Uterus (tissue), 4 donors: ENCODE data around the gene CECR2. TPM values are rescaled to one million over a fixed set of nuclear protein-coding genes. Genes with fewer than 3 reads are reported as not detected.

Experiments
- DNase-seq, 2 donors: peaks; one replicate each; pipeline ENCODE4 v3.0.0-alpha.2; 2019 to 2020
- H3K27ac ChIP-seq, 2 donors: fragments of 200-600 bp; sonication (generic); 1 replicate in 1 of 2; 2 replicates in 1 of 2; pipeline ENCODE4 v1.5.1; 2016 to 2018
- H3K27me3 ChIP-seq, 2 donors: fragments of 200-600 bp; sonication (generic); one replicate each; pipeline ENCODE4 v1.5.1; 2018 to 2019; ENCODE audit warnings: control low read depth in 1 of 2
- H3K36me3 ChIP-seq, 2 donors: fragments of 200-600 bp; sonication (generic); one replicate each; pipeline ENCODE4 v1.5.1; 2019; ENCODE audit warnings: control low read depth in 1 of 2
- H3K4me1 ChIP-seq, 2 donors: fragments of 200-600 bp; sonication (generic); one replicate each; pipeline ENCODE4 v1.5.1; 2018 to 2019; ENCODE audit warnings: control low read depth in 1 of 2
- H3K4me3 ChIP-seq, 2 donors: fragments of 200-600 bp; sonication (generic); 1 replicate in 1 of 2; 2 replicates in 1 of 2; pipeline ENCODE4 v1.5.1; 2018 to 2019; ENCODE audit warnings: mild to moderate bottlenecking in 1 of 2
- H3K9me3 ChIP-seq, 2 donors: fragments of 200-600 bp; sonication (generic); one replicate each; pipeline ENCODE4 v1.5.1; 2019; ENCODE audit warnings: control low read depth in 1 of 2
- CTCF ChIP-seq, 4 experiments: fragments of 200-600 bp in 2 of 4; fragments of 450-650 bp in 2 of 4; sonication (generic) in 2 of 4; IDR thresholded peaks; one replicate each; pipeline ENCODE4 v1.5.1; 2016 to 2019; ENCODE audit warnings: antibody characterized with exemption in 4 of 4, mild to moderate bottlenecking in 2 of 4, moderate library complexity in 1 of 4
- POLR2A ChIP-seq, 2 donors: fragments of 450-650 bp; IDR thresholded peaks; one replicate each; pipeline ENCODE4 v1.6.1; 2016; ENCODE audit warnings: antibody characterized with exemption in 2 of 2, mild to moderate bottlenecking in 1 of 2, moderate library complexity in 1 of 2
- intact Hi-C: fragments of 100-400 bp; cut with DNase I; formaldehyde crosslinking; loops from one replicate; pipeline ENCODE4 v1.15.1; 2023; ENCODE audit warnings: low total_unique reads
- total RNA-seq, 4 donors: library from RNA; depleted of rRNA in 3 of 4; stranded (reverse); fragments of >200 nt in 3 of 4; gene quantifications; one replicate each; pipeline versions ENCODE4 v1.1.0 to v1.2.4, GENCODE V29; 2014 to 2023
- donor health status: DM: yes; HTN: yes; CAD: no.

Gene CECR2
- total RNA-seq, 4 donors from 2014 or later = under 0.01 to 6.3 (median 3.8) TPM

DNA sequence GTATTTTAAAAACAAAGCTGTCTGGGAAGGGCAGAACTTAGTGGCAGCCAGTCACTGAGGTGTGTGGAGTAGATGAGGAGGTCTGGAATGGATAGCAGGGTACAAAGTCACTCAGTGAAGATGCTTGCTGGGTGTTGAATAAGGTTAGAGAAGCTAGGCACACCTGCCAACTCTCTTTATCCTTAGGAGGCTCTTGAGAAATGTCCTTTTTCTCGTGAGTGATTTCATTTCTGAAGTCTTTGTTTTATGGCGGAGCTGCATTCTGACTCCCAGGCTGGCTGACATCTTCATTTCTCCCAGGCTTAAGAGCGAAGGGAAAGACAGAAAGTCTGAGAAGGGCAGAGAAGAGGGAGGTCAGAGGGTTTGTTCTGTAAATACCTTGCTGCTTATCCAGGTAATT lies 31.0 kb downstream of the CECR2 start:
- intact Hi-C loops = no loop called here
- TF ChIP-seq CTCF (IDR thresholded peaks at IDR 0.05) (no peak), POLR2A (IDR thresholded peaks at IDR 0.05) (no peak)
- Histone ChIP-seq H3K36me3 (no peaks in the 10 kb centered on the region), H3K27me3 (no peaks in the 10 kb centered on the region), H3K4me1 (no peaks in the 10 kb centered on the region), H3K4me3 (no peak overlapping the region), H3K9me3 (no peaks in the 10 kb centered on the region), H3K27ac (no peak overlapping the region)
- DNase-seq = no peak

DNA sequence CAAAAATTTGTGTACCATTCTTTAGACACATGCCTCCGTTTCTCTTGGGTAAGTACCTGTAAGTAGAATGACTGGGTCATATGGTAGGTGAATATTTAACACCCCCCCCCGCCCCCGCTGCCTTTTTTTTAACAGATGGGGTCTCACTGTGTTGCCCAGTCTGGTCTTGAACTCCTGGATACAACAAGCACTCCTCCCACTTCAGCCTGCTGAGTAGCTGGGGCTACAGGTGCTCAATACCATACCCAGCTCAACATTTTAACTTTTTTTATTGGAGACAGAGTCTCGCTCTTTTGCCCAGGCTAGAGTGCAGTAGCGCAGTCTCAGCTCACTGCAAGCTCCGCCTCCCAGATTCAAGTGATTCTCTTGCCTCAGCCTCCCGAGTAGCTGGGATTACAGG lies 32.5 kb downstream of the CECR2 start:
- Histone ChIP-seq H3K9me3 (no peaks in the 10 kb centered on the region), H3K4me3 (no peak overlapping the region), H3K27ac (no peak overlapping the region), H3K27me3 (no peaks in the 10 kb centered on the region), H3K4me1 (no peaks in the 10 kb centered on the region), H3K36me3 (no peaks in the 10 kb centered on the region)
- intact Hi-C loops = no loop called here
- TF ChIP-seq CTCF (IDR thresholded peaks at IDR 0.05) = no peak
- no peak for TF ChIP-seq POLR2A (IDR thresholded peaks at IDR 0.05)
- no peak for DNase-seq

DNA sequence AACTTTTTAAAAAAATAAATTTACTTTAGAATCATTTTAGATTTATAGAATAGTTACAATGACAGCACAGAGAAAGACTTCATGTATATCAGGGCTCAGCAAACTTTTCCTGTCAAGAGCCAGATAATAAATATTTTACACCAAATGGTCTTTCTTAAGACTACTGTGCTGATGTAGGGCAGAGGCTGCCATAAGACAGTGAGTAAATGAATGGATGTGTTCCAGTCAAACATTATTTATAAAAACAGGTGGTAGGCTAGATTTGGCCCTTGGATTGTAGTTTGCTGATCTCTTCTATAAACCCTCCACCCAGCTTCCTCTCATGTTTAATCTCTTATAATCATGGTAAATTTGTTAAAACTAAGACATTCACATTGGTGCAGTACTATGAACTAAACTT lies 33.0 kb downstream of the CECR2 start:
- no peak for DNase-seq
- Histone ChIP-seq H3K27me3 (no peaks in the 10 kb centered on the region), H3K4me1 (no peaks in the 10 kb centered on the region), H3K4me3 (no peak overlapping the region), H3K27ac (no peak overlapping the region), H3K9me3 (no peaks in the 10 kb centered on the region), H3K36me3 (no peaks in the 10 kb centered on the region)
- intact Hi-C loops = no loop called here
- no peak for TF ChIP-seq POLR2A (IDR thresholded peaks at IDR 0.05)

GRCh38 chr22:17403906-17404305 lies 34.6 kb downstream of the CECR2 start:
- DNase-seq = no peak
- Histone ChIP-seq H3K27ac (no peak overlapping the region), H3K4me3 (no peak overlapping the region), H3K9me3 (no peaks in the 10 kb centered on the region), H3K27me3 (no peaks in the 10 kb centered on the region), H3K36me3 (no peaks in the 10 kb centered on the region), H3K4me1 (no peaks in the 10 kb centered on the region)
- intact Hi-C loops = no loop called here
- TF ChIP-seq POLR2A (IDR thresholded peaks at IDR 0.05) = no peak
- no peak for TF ChIP-seq CTCF (IDR thresholded peaks at IDR 0.05)

GRCh38 chr22:17407643-17408042 lies 38.4 kb downstream of the CECR2 start:
- Histone ChIP-seq H3K4me3 (no peak overlapping the region), H3K27ac (no peak overlapping the region), H3K27me3 (no peaks in the 10 kb centered on the region), H3K36me3 (no peaks in the 10 kb centered on the region), H3K9me3 (no peaks in the 10 kb centered on the region), H3K4me1 (no peaks in the 10 kb centered on the region)
- TF ChIP-seq CTCF (IDR thresholded peaks at IDR 0.05) (no peak), POLR2A (IDR thresholded peaks at IDR 0.05) (no peak)
- intact Hi-C loops = no loop called here
- no peak for DNase-seq

GRCh38 chr22:17410576-17410975 lies 41.3 kb downstream of the CECR2 start:
- Histone ChIP-seq H3K27ac (no peak overlapping the region), H3K27me3 (no peaks in the 10 kb centered on the region), H3K9me3 (no peaks in the 10 kb centered on the region), H3K4me1 (no peaks in the 10 kb centered on the region), H3K36me3 (no peaks in the 10 kb centered on the region), H3K4me3 (no peak overlapping the region)
- no peak for DNase-seq
- TF ChIP-seq CTCF (IDR thresholded peaks at IDR 0.05) (no peak), POLR2A (IDR thresholded peaks at IDR 0.05) (no peak)
- intact Hi-C loops = no loop called here
